HG02642 (cell line): Measurements from ENCODE around the gene MLST8.
"Not testable (repeated sequence)": the region's sequence is repeated elsewhere in the genome, so short reads cannot be mapped to it uniquely, and the experiment has no call there.

Experiments used
- ATAC-seq: cut with Tn5 transposase; IDR thresholded peaks from one replicate; pipeline ENCODE4 v1.9.1; 2021; ENCODE audit warnings: mild to moderate bottlenecking; ENCODE audit not compliant: unreplicated experiment, poor library complexity

Gene MLST8

GRCh38 chr16:2188395-2188794 lies 16.9 kb upstream of the MLST8 start:
- ATAC-seq = no peak

- ATAC-seq = no peak
These were observed 15.9 kb upstream of the MLST8 start for GRCh38 chr16:2189252-2189893.

- ATAC-seq = no peak
These were observed 15.1 kb upstream of the MLST8 start for GRCh38 chr16:2190002-2190658.

GRCh38 chr16:2190659-2191445 lies 14.4 kb upstream of the MLST8 start:
- no peak for ATAC-seq

GRCh38 chr16:2191446-2191706 lies 13.9 kb upstream of the MLST8 start:
- ATAC-seq = no peak

GRCh38 chr16:2194166-2194834 lies 11.0 kb upstream of the MLST8 start:
- ATAC-seq = no peak

- ATAC-seq = no peak
These were observed 10.4 kb upstream of the MLST8 start for GRCh38 chr16:2194852-2195321.

- no peak for ATAC-seq
These were observed 9.7 kb upstream of the MLST8 start for GRCh38 chr16:2195322-2196161.

- ATAC-seq = no peak
These were observed 8.9 kb upstream of the MLST8 start, which contains the start of gene CASKIN1 for GRCh38 chr16:2196162-2196980. TSS of gene CASKIN1 (minus strand) at chr16:2196605. CDS start at chr16:2196432, 173 bp downstream.

- ATAC-seq = no peak
These were observed 8.2 kb upstream of the MLST8 start for GRCh38 chr16:2196981-2197511.

- no peak for ATAC-seq
These were observed 7.5 kb upstream of the MLST8 start for GRCh38 chr16:2197765-2198164.

- no peak for ATAC-seq
These were observed 7.0 kb upstream of the MLST8 start for GRCh38 chr16:2198283-2198682.

- no peak for ATAC-seq
These were observed 6.2 kb upstream of the MLST8 start for GRCh38 chr16:2199095-2199494.

- no peak for ATAC-seq
These were observed 5.6 kb upstream of the MLST8 start for GRCh38 chr16:2199621-2200139.

- ATAC-seq = no peak
These were observed 4.9 kb upstream of the MLST8 start for GRCh38 chr16:2200313-2200712.

GRCh38 chr16:2203119-2203688 lies 2.0 kb upstream of the MLST8 start:
- ATAC-seq = not testable (repeated sequence)

- no peak for ATAC-seq
These were observed 694 bp upstream of the MLST8 start for GRCh38 chr16:2204416-2205103.

- peak; percentile 9 for ATAC-seq
These were observed 686 bp downstream of the MLST8 start for GRCh38 chr16:2205967-2206313.
